Measurements from ENCODE around the gene ZNHIT2.

Gene ZNHIT2

GRCh38 chr11:65072631-65072966, 44.9 kb downstream of the ZNHIT2 start:
- FAIRE-seq: no peak
- no peak for DNase-seq (ENCODE audit: low spot score)

- DNase-seq (ENCODE audit: low spot score) (no peak), FAIRE-seq (no peak)
Measured at GRCh38 chr11:65071907-65072630, 45.4 kb downstream of the ZNHIT2 start.

GRCh38 chr11:65069217-65069616, 48.3 kb downstream of the ZNHIT2 start:
- DNase-seq (ENCODE audit: low spot score) (no peak), FAIRE-seq (no peak)

GRCh38 chr11:65067446-65067845, 50.1 kb downstream of the ZNHIT2 start:
- DNase-seq (ENCODE audit: low spot score): no peak
- no peak for FAIRE-seq

GRCh38 chr11:65066805-65067291, 50.7 kb downstream of the ZNHIT2 start:
- FAIRE-seq: no peak
- DNase-seq (ENCODE audit: low spot score): no peak
